ENCODE measurements around the gene FNDC4.

DNA sequence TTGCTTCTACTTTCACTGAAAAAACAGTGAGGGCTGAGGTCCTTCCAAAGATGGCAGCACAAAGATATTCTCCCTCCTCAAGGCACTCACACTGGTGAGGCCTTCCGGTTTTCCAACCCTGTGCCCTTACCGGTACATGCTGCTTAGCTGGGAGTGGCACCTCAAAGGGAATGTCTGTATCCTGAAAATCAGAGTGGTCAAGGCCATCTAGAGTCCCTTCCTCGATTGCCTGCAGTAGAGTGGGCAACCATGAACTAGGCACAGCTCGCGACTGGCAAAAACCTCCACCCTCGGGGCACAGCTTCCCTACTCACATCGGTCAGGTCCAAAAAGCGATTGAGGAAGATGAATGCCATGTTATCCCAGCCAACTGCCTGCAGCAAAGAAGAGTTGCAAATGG, 49.4 kb downstream of the FNDC4 start:
- TF ChIP-seq, protein P1, sequence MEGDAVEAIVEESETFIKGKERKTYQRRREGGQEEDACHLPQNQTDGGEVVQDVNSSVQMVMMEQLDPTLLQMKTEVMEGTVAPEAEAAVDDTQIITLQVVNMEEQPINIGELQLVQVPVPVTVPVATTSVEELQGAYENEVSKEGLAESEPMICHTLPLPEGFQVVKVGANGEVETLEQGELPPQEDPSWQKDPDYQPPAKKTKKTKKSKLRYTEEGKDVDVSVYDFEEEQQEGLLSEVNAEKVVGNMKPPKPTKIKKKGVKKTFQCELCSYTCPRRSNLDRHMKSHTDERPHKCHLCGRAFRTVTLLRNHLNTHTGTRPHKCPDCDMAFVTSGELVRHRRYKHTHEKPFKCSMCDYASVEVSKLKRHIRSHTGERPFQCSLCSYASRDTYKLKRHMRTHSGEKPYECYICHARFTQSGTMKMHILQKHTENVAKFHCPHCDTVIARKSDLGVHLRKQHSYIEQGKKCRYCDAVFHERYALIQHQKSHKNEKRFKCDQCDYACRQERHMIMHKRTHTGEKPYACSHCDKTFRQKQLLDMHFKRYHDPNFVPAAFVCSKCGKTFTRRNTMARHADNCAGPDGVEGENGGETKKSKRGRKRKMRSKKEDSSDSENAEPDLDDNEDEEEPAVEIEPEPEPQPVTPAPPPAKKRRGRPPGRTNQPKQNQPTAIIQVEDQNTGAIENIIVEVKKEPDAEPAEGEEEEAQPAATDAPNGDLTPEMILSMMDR (IDR thresholded peaks at IDR 0.05), result no peak
- TF ChIP-seq POLR2A (IDR thresholded peaks at IDR 0.05), result no peak
